ENCODE results near the gene ABCC1. TPM values are rescaled to one million over a fixed set of nuclear protein-coding genes. Genes with fewer than 3 reads are reported as not detected.

The ABCC1 gene
- total RNA-seq, 1 donor from 2014 or later, result 21.8 TPM

DNA sequence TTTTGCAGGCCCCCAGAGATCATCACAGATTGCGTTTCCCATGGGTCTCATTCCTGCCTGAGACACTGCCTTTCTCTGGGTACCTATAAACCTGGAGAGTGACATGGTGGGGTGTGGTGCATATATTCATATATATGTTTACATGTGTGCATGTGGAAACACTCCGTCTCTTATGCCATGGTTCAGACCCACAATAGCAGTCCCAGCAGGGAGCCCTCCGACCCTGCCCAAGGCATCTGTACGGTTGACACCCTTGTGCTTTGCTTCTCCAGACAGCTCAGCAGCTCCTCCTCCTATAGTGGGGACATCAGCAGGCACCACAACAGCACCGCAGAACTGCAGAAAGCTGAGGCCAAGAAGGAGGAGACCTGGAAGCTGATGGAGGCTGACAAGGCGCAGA is 157.1 kb downstream of the ABCC1 start:
- no peak overlapping the region for H3K27ac Mint-ChIP-seq (ENCODE audit: unreplicated experiment)
- peaks cover 18% of the 10 kb centered on the region for H3K36me3 Mint-ChIP-seq (ENCODE audit: low read depth, unreplicated experiment)
- TF ChIP-seq, protein P1, sequence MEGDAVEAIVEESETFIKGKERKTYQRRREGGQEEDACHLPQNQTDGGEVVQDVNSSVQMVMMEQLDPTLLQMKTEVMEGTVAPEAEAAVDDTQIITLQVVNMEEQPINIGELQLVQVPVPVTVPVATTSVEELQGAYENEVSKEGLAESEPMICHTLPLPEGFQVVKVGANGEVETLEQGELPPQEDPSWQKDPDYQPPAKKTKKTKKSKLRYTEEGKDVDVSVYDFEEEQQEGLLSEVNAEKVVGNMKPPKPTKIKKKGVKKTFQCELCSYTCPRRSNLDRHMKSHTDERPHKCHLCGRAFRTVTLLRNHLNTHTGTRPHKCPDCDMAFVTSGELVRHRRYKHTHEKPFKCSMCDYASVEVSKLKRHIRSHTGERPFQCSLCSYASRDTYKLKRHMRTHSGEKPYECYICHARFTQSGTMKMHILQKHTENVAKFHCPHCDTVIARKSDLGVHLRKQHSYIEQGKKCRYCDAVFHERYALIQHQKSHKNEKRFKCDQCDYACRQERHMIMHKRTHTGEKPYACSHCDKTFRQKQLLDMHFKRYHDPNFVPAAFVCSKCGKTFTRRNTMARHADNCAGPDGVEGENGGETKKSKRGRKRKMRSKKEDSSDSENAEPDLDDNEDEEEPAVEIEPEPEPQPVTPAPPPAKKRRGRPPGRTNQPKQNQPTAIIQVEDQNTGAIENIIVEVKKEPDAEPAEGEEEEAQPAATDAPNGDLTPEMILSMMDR (IDR thresholded peaks at IDR 0.05; ENCODE audit: unreplicated experiment), result no peak
- H3K4me1 Mint-ChIP-seq (ENCODE audit: unreplicated experiment), result no peaks in the 10 kb centered on the region
- H3K9me3 Mint-ChIP-seq (ENCODE audit: unreplicated experiment), result no peaks in the 10 kb centered on the region
- no peak overlapping the region for H3K4me3 Mint-ChIP-seq (ENCODE audit: unreplicated experiment)
- no peak for DNase-seq (ENCODE audit: low spot score)
- peaks cover 5% of the 10 kb centered on the region for H3K27me3 Mint-ChIP-seq (ENCODE audit: unreplicated experiment)

DNA sequence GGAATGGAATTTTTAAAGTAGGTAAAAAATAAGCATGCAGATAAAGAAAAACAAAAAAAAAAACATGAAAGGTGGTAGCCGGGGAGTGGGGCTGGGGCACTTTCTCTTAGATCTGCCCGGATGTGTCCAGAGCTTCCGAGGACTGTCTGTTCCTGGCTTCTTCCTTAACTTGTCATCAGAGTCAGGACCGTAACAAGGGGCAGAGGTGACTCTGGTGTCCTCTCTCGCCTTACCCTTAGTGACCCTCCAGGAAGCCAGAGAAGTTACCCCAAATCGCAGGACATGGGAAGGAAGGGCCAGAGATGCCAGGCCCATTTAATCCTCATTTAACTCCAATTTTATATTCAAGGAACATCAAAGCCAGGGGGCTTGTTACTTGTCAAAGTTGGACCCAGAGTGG is 158.4 kb downstream of the ABCC1 start:
- H3K9me3 Mint-ChIP-seq (ENCODE audit: unreplicated experiment), result no peaks in the 10 kb centered on the region
- H3K27ac Mint-ChIP-seq (ENCODE audit: unreplicated experiment), result no peak overlapping the region
- H3K4me1 Mint-ChIP-seq (ENCODE audit: unreplicated experiment), result no peaks in the 10 kb centered on the region
- H3K4me3 Mint-ChIP-seq (ENCODE audit: unreplicated experiment), result no peak overlapping the region
- H3K36me3 Mint-ChIP-seq (ENCODE audit: low read depth, unreplicated experiment), result peaks cover 26% of the 10 kb centered on the region
- TF ChIP-seq, protein P1 (IDR thresholded peaks at IDR 0.05; ENCODE audit: unreplicated experiment), result no peak
- no peak for DNase-seq (ENCODE audit: low spot score)
- peaks cover 6% of the 10 kb centered on the region for H3K27me3 Mint-ChIP-seq (ENCODE audit: unreplicated experiment)

DNA sequence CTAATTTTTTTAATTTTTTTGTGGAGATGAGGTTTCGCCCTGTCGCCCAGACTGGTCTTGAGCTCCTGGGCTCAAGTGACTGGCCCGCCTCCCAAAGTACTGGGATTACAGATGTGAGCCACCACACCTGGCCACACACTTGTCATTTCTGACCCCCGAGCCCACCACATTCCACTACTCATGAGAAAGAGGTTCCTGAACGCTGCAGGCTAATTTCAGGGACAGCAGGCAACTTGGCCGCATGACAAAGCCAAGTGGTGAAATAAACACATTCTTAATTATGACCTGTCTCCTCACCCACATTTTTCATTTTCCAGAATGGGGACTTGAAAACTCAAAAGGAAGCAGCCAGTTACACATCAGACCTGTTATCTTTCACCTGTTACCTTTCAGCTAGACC is 159.3 kb downstream of the ABCC1 start:
- TF ChIP-seq, protein P1 (IDR thresholded peaks at IDR 0.05; ENCODE audit: unreplicated experiment), result no peak
- Mint-ChIP-seq H3K27me3 (ENCODE audit: unreplicated experiment) (peaks cover 6% of the 10 kb centered on the region), H3K9me3 (ENCODE audit: unreplicated experiment) (no peaks in the 10 kb centered on the region), H3K27ac (ENCODE audit: unreplicated experiment) (no peak overlapping the region), H3K36me3 (ENCODE audit: low read depth, unreplicated experiment) (peaks cover 21% of the 10 kb centered on the region), H3K4me1 (ENCODE audit: unreplicated experiment) (no peaks in the 10 kb centered on the region), H3K4me3 (ENCODE audit: unreplicated experiment) (no peak overlapping the region)
- DNase-seq (ENCODE audit: low spot score), result no peak

DNA sequence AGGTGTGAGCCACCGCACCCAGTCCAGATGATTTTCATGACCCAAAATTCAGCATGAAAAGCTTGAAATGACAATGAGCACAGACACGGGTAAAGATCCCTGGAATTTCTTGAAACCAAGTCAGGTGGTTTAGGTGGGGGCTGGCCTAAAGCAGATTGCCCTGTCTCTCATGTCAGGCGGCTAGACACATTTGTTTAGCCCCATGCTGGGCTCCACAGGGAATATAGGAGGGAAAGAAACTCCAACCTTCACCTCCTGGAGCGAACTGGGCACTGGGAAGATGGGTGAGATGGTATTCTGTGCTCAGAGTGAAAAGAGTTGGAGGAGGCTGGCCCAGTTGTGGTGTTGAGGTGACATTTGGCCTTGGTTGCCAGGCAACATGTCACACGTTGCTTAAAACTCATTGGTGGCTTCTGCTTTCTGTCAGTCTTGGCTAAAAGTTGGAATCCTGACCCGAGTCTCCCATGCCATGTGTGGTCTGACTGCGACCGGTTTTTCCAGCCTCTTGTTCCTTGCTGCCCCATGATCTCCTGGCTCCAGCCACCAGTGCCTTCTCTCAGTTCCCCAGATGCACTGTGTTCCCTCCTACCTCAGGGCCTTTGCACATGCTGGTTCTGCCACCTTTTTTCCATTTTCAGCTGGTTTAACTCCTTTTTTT is 160.2 kb downstream of the ABCC1 start:
- TF ChIP-seq, protein P1 (IDR thresholded peaks at IDR 0.05; ENCODE audit: unreplicated experiment), result no peak
- Mint-ChIP-seq H3K36me3 (ENCODE audit: low read depth, unreplicated experiment) (peaks cover 16% of the 10 kb centered on the region), H3K4me1 (ENCODE audit: unreplicated experiment) (no peaks in the 10 kb centered on the region)

DNA sequence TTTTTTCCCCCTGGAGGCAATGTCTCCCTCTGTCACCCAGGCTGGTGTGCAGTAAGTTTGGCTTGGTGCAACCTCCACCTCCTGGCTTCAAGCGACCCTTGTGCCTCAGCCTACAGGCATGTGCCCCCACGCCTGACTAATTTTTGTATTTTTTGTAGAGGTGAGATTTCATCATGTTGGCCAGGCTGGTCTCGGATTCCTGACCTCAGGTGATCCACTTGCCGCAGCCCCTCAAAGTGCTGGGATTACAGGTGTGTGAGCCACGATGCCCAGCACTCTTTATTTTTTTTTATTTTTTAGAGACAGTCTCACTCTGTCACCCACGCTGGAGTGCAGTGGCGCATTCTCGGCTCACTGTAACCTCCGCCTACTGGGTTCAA is 160.7 kb downstream of the ABCC1 start:
- no peak for DNase-seq (ENCODE audit: low spot score)
- TF ChIP-seq, protein P1 (IDR thresholded peaks at IDR 0.05; ENCODE audit: unreplicated experiment), result no peak
- Mint-ChIP-seq H3K27ac (ENCODE audit: unreplicated experiment) (no peak overlapping the region), H3K9me3 (ENCODE audit: unreplicated experiment) (no peaks in the 10 kb centered on the region), H3K36me3 (ENCODE audit: low read depth, unreplicated experiment) (peaks cover 16% of the 10 kb centered on the region), H3K27me3 (ENCODE audit: unreplicated experiment) (peaks cover 6% of the 10 kb centered on the region), H3K4me3 (ENCODE audit: unreplicated experiment) (no peak overlapping the region), H3K4me1 (ENCODE audit: unreplicated experiment) (no peaks in the 10 kb centered on the region)

More for the DNA sequence above, 160.2 kb downstream of the ABCC1 start:
- H3K27me3 Mint-ChIP-seq (ENCODE audit: unreplicated experiment), result peaks cover 6% of the 10 kb centered on the region
- no peak overlapping the region for H3K27ac Mint-ChIP-seq (ENCODE audit: unreplicated experiment)
- no peak for DNase-seq (ENCODE audit: low spot score)
- no peak overlapping the region for H3K4me3 Mint-ChIP-seq (ENCODE audit: unreplicated experiment)
- no peaks in the 10 kb centered on the region for H3K9me3 Mint-ChIP-seq (ENCODE audit: unreplicated experiment)

Data from endothelial cell (in vitro differentiated cells).